Effector memory CD4-positive, alpha-beta T cell (primary cell): ENCODE data around the gene HTRA1.

ENCODE experiments used
- DNase-seq, 3 donors: peaks; one replicate each; pipeline ENCODE4 v3.0.0-alpha.2; 2020
- H3K27ac ChIP-seq: 2 replicates; pipeline ENCODE4 v1.7.0; 2013; ENCODE audit warnings: mild to moderate bottlenecking, low read length, moderate library complexity; ENCODE audit not compliant: insufficient read depth, poor library complexity, severe bottlenecking
- H3K27me3 ChIP-seq: replicated peaks from 2 replicates; pipeline ENCODE4 v1.7.0; 2013; ENCODE audit warnings: mild to moderate bottlenecking, low read length; ENCODE audit not compliant: insufficient read depth, control insufficient read depth, poor library complexity, severe bottlenecking
- H3K36me3 ChIP-seq: 2 replicates; pipeline ENCODE4 v1.7.0; 2013; ENCODE audit warnings: mild to moderate bottlenecking, low read length, moderate library complexity; ENCODE audit not compliant: control insufficient read depth, insufficient read depth
- H3K4me1 ChIP-seq: 2 replicates; pipeline ENCODE4 v1.7.0; 2013; ENCODE audit warnings: low read length, mild to moderate bottlenecking; ENCODE audit not compliant: control insufficient read depth, insufficient read depth, poor library complexity, severe bottlenecking
- H3K4me3 ChIP-seq: 2 replicates; pipeline ENCODE4 v1.7.0; 2013; ENCODE audit warnings: low read length, low read depth, mild to moderate bottlenecking; ENCODE audit not compliant: insufficient read depth, poor library complexity, severe bottlenecking
- H3K9me3 ChIP-seq: 2 replicates; pipeline ENCODE4 v1.7.0; 2013; ENCODE audit warnings: mild to moderate bottlenecking, low read length, moderate library complexity; ENCODE audit not compliant: control insufficient read depth

Gene HTRA1

GRCh38 chr10:122526892-122527291 lies 65.5 kb downstream of the HTRA1 start:
- DNase-seq: no peak
- H3K4me1 ChIP-seq: no peaks in the 10 kb centered on the region
- no peaks in the 10 kb centered on the region for H3K27me3 ChIP-seq
- H3K9me3 ChIP-seq: no peaks in the 10 kb centered on the region
- H3K27ac ChIP-seq: no peak overlapping the region
- no peak overlapping the region for H3K4me3 ChIP-seq
- no peaks in the 10 kb centered on the region for H3K36me3 ChIP-seq

GRCh38 chr10:122530177-122530576 lies 68.8 kb downstream of the HTRA1 start:
- Histone ChIP-seq H3K4me3 (no peak overlapping the region), H3K36me3 (no peaks in the 10 kb centered on the region), H3K9me3 (no peaks in the 10 kb centered on the region), H3K4me1 (no peaks in the 10 kb centered on the region), H3K27ac (no peak overlapping the region), H3K27me3 (no peaks in the 10 kb centered on the region)
- DNase-seq: no peak

GRCh38 chr10:122531261-122531660 lies 69.9 kb downstream of the HTRA1 start:
- DNase-seq: no peak
- Histone ChIP-seq H3K9me3 (no peaks in the 10 kb centered on the region), H3K36me3 (no peaks in the 10 kb centered on the region), H3K27ac (no peak overlapping the region), H3K4me3 (no peak overlapping the region), H3K27me3 (no peaks in the 10 kb centered on the region), H3K4me1 (no peaks in the 10 kb centered on the region)

GRCh38 chr10:122531939-122532338 lies 70.6 kb downstream of the HTRA1 start:
- Histone ChIP-seq H3K4me3 (no peak overlapping the region), H3K9me3 (no peaks in the 10 kb centered on the region), H3K27me3 (no peaks in the 10 kb centered on the region), H3K27ac (no peak overlapping the region), H3K4me1 (no peaks in the 10 kb centered on the region), H3K36me3 (no peaks in the 10 kb centered on the region)
- DNase-seq: no peak

- H3K9me3 ChIP-seq: no peaks in the 10 kb centered on the region
- H3K27ac ChIP-seq: no peak overlapping the region
- no peak for DNase-seq
- H3K27me3 ChIP-seq: no peaks in the 10 kb centered on the region
- no peaks in the 10 kb centered on the region for H3K36me3 ChIP-seq
- no peak overlapping the region for H3K4me3 ChIP-seq
- H3K4me1 ChIP-seq: no peaks in the 10 kb centered on the region
Measured at GRCh38 chr10:122532601-122533296, 71.4 kb downstream of the HTRA1 start.

- H3K4me1 ChIP-seq: peaks cover 10% of the 10 kb centered on the region
- no peaks in the 10 kb centered on the region for H3K36me3 ChIP-seq
- no peak overlapping the region for H3K27ac ChIP-seq
- H3K9me3 ChIP-seq: no peaks in the 10 kb centered on the region
- no peak for DNase-seq
- no peak overlapping the region for H3K4me3 ChIP-seq
- H3K27me3 ChIP-seq: no peaks in the 10 kb centered on the region
Measured at GRCh38 chr10:122537545-122537944, 76.2 kb downstream of the HTRA1 start.

GRCh38 chr10:122541541-122542002 lies 80.2 kb downstream of the HTRA1 start:
- no peak overlapping the region for H3K27ac ChIP-seq
- no peaks in the 10 kb centered on the region for H3K36me3 ChIP-seq
- H3K4me3 ChIP-seq: no peak overlapping the region
- no peak for DNase-seq
- no peaks in the 10 kb centered on the region for H3K9me3 ChIP-seq
- peaks cover 25% of the 10 kb centered on the region for H3K4me1 ChIP-seq
- no peaks in the 10 kb centered on the region for H3K27me3 ChIP-seq

- Histone ChIP-seq H3K36me3 (no peaks in the 10 kb centered on the region), H3K4me1 (peaks cover 25% of the 10 kb centered on the region), H3K9me3 (no peaks in the 10 kb centered on the region), H3K27ac (no peak overlapping the region), H3K4me3 (no peak overlapping the region), H3K27me3 (no peaks in the 10 kb centered on the region)
- no peak for DNase-seq
Measured at GRCh38 chr10:122543676-122544445, 82.5 kb downstream of the HTRA1 start.

GRCh38 chr10:122544493-122544892 lies 83.1 kb downstream of the HTRA1 start:
- Histone ChIP-seq H3K4me3 (no peak overlapping the region), H3K9me3 (no peaks in the 10 kb centered on the region), H3K27me3 (no peaks in the 10 kb centered on the region), H3K36me3 (no peaks in the 10 kb centered on the region), H3K4me1 (peaks cover 25% of the 10 kb centered on the region), H3K27ac (no peak overlapping the region)
- DNase-seq: no peak

GRCh38 chr10:122546242-122546641 lies 84.9 kb downstream of the HTRA1 start:
- H3K27ac ChIP-seq: no peak overlapping the region
- no peaks in the 10 kb centered on the region for H3K9me3 ChIP-seq
- H3K4me1 ChIP-seq: peaks cover 24% of the 10 kb centered on the region
- no peaks in the 10 kb centered on the region for H3K36me3 ChIP-seq
- no peak overlapping the region for H3K4me3 ChIP-seq
- no peaks in the 10 kb centered on the region for H3K27me3 ChIP-seq
- no peak for DNase-seq
